LNCaP clone FGC (cell line): Measurements from ENCODE around the gene ZG16.

Source experiments
- DNase-seq: peaks from one replicate; pipeline ENCODE4 v3.0.0-alpha.2; 2011; ENCODE audit warnings: low read depth
- H3K4me3 ChIP-seq: 2 replicates; pipeline ENCODE4 v1.5.1; 2011; ENCODE audit warnings: mild to moderate bottlenecking, low read depth, low read length, control low read depth
- TF ChIP-seq, protein P1 (sequence below): IDR thresholded peaks from 2 replicates; pipeline ENCODE4 v1.5.1; 2012; ENCODE audit warnings: mild to moderate bottlenecking; ENCODE audit not compliant: control insufficient read depth, insufficient read depth; ENCODE audit errors: extremely low read depth

Gene ZG16

DNA sequence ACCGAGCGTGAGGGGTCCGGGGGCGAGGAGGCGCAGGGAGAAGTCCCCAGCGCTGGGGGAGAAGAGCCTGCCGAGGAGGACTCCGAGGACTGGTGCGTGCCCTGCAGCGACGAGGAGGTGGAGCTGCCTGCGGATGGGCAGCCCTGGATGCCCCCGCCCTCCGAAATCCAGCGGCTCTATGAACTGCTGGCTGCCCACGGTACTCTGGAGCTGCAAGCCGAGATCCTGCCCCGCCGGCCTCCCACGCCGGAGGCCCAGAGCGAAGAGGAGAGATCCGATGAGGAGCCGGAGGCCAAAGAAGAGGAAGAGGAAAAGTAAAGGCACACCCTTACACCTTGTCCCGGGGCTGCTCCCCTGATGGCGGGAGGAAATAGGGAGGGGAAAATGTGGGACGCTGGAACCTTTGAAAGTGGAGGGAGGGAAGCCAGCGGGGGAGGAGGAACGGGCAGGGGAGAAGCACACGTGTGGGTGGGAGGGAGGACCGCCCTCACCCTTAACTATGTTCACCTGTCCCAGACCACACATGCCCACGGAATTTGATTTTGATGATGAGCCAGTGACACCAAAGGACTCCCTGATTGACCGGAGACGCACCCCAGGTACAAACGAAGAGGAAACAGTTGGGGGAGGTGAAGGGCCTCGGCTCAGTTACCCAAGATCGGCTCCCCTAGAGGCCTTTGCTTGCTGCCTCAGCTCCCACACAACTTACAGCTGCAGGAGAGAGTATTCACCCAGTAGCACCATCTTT is 38.8 kb downstream of the ZG16 start:
- peak overlapping the region; percentile 77 for H3K4me3 ChIP-seq
- TF ChIP-seq, protein P1, sequence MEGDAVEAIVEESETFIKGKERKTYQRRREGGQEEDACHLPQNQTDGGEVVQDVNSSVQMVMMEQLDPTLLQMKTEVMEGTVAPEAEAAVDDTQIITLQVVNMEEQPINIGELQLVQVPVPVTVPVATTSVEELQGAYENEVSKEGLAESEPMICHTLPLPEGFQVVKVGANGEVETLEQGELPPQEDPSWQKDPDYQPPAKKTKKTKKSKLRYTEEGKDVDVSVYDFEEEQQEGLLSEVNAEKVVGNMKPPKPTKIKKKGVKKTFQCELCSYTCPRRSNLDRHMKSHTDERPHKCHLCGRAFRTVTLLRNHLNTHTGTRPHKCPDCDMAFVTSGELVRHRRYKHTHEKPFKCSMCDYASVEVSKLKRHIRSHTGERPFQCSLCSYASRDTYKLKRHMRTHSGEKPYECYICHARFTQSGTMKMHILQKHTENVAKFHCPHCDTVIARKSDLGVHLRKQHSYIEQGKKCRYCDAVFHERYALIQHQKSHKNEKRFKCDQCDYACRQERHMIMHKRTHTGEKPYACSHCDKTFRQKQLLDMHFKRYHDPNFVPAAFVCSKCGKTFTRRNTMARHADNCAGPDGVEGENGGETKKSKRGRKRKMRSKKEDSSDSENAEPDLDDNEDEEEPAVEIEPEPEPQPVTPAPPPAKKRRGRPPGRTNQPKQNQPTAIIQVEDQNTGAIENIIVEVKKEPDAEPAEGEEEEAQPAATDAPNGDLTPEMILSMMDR = no peak
- no peak for DNase-seq

DNA sequence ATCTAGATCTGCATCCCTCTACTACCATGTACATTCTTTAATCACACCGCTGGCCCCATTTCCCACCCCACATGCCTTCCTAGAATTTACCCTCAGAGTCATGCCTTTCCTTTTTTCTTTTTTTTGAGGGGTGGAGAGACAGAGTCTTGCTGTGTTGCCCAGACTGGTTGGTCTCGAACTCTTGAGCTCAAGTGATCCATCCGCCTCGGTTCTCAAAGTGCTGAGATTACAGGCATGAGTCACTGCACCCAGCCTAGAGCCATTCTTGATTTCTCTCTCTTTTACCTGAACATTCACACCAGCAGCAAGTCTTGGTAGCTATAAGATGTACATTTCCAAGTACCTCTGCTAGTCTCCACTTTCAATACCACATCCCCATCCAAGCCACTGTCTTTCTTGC is 40.0 kb downstream of the ZG16 start:
- TF ChIP-seq, protein P1 = no peak
- no peak overlapping the region for H3K4me3 ChIP-seq
- DNase-seq = no peak

DNA sequence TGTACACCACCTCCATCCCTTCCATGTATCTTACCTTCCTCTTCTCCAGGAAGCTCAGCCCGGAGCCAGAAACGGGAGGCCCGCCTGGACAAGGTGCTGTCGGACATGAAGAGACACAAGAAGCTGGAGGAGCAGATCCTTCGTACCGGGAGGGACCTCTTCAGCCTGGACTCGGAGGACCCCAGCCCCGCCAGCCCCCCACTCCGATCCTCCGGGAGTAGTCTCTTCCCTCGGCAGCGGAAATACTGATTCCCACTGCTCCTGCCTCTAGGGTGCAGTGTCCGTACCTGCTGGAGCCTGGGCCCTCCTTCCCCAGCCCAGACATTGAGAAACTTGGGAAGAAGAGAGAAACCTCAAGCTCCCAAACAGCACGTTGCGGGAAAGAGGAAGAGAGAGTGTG is 41.5 kb downstream of the ZG16 start:
- TF ChIP-seq, protein P1 = no peak
- no peak overlapping the region for H3K4me3 ChIP-seq
- no peak for DNase-seq

DNA sequence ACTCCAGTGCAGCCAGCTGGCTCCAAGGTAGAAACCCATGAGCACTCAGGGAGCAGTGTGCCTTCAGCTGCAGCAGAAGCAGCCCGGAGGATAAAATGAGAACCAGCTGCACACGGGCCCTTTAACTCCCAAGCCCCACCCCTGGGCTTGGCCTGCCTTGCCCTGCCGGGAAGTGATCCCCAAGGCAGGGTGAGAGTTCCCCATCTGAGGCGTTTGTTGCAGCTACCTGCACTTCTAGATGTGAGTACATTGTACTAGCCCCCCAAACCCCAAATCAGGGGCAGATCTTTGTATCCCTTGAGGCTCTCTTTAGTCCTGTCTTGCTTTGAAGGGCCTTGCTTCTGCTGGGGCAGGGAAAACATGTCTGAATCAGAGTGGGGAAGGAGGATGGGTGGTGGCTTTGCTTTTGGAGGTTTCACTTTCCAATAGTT is 42.2 kb downstream of the ZG16 start, which contains the start of gene MVP:
Gene MVP (plus strand): TSS at position 192 of the 431 bp plus-strand sequence. CDS start 10,088 bp downstream, outside the sequence.
- H3K4me3 ChIP-seq = peak within 1 kb of the TSS; percentile 57
- TF ChIP-seq, protein P1 = no peak
- DNase-seq = no peak

DNA sequence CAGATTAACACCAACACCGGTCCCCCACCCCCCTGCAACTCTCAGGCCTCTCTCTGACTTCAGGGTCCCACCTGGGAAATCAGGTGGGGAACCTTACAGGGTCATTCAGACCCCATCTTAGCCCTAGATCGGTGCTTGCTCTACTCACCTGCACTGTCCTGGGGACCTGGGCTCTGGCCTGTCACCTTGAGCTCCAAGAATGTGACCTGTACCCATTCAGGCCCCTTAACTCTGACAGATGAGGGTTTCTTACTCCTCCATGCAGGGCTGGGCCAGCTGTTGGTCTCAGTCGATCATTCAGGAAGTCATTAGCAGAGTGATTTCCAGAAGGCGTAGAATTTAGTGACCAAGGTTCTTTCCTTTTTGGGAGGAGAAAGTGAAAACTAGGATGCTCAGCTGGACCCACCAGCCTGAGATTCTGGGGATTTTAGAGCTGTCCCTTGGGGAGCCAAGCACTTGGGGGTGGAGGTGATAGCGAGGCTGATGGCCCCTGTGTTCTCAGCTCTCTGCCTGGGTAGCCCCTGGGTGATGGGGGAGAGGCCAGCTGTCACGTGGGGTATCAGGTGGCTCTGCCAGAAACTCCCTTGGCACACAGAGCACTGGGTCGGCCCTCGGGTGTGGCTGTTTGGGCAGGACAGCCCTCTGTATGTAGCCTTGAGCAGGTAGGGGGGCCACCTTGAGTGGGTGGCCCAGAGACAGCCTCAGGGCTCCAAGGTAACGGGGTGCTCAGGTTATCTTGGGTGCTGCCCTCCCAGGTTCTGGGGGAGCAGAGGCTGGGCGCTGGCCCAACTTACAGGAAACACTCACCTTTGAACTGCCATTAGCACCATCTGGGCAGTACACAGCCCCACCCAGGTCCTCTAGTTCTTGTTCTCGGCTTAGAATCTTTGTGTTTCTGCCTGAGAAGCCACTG is 42.9 kb downstream of the ZG16 start:
- peak overlapping the region; percentile 57 for H3K4me3 ChIP-seq
- no peak for DNase-seq
- TF ChIP-seq, protein P1 = no peak

DNA sequence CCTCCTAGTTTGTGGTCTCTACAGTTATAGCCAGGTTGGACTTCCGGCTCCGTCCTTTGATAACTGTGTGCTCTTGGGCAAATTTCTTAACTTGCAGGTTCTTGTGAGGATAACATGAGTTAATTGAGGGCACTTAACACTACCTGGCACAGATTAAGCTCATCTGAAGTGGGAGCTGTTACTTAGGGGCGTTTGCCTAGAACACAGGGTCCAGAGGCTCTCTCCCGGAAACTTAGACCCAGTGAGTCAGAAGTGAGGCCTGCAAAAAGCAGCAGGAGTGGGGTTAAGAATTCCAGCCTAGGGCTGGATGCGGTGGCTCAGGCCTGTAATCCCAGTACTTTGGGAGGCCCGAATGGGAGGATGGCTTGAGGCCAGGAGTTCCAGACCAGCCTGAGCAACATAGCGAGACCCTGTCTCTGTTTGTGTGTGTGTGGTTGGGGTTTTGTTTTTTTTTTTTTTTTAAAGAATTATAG is 43.6 kb downstream of the ZG16 start:
- TF ChIP-seq, protein P1 = no peak
- H3K4me3 ChIP-seq = no peak overlapping the region
- DNase-seq = no peak
